GM12878 (cell line): Measurements from ENCODE around the gene CAPN14. TPM values are rescaled to one million over a fixed set of nuclear protein-coding genes. Genes with fewer than 3 reads are reported as not detected.
A peak's percentile ranks its signal among the peaks of the same experiment; 100 is the strongest.

Experiments used
- CBX5 ChIP-seq: sonication (generic); IDR thresholded peaks from 2 replicates; pipeline ENCODE4 v1.6.1; 2016; ENCODE audit warnings: low read depth, moderate library complexity, mild to moderate bottlenecking, inconsistent platforms
- ESRRA ChIP-seq: IDR thresholded peaks from 2 replicates; pipeline ENCODE4 v1.6.1; 2012; ENCODE audit warnings: mild to moderate bottlenecking, low read length, improper control_type of control experiment
- ETV6 ChIP-seq, 2 experiments: fragments of 450-650 bp in 1 of 2; IDR thresholded peaks in 1 of 2; conservative IDR thresholded peaks in 1 of 2; 2 replicates each; pipeline ENCODE4 v1.6.1; 2014; ENCODE audit warnings: antibody characterized with exemption in 1 of 2, borderline replicate concordance in 1 of 2, low read depth in 1 of 2, mild to moderate bottlenecking in 1 of 2, moderate library complexity in 1 of 2
- FOXK2 ChIP-seq: fragments of 450-650 bp; IDR thresholded peaks from 2 replicates; pipeline ENCODE4 v1.6.1; 2017; ENCODE audit warnings: mild to moderate bottlenecking, moderate library complexity
- IRF4 ChIP-seq: IDR thresholded peaks from 2 replicates; pipeline ENCODE4 v1.6.1; 2011; ENCODE audit warnings: low read depth, low read length
- KLF5 ChIP-seq: fragments of 450-650 bp; IDR thresholded peaks from 2 replicates; pipeline ENCODE4 v1.6.1; 2014; ENCODE audit warnings: mild to moderate bottlenecking; ENCODE audit not compliant: partially characterized antibody
- LARP7 ChIP-seq: fragments of 450-650 bp; IDR thresholded peaks from 2 replicates; pipeline ENCODE4 v1.6.1; 2017; ENCODE audit warnings: mild to moderate bottlenecking
- MYB ChIP-seq: fragments of 150-350 bp; IDR thresholded peaks from 2 replicates; pipeline ENCODE4 v1.6.1; 2014; ENCODE audit warnings: mild to moderate bottlenecking, low read depth, low read length, borderline replicate concordance
- NR2C1 ChIP-seq: fragments of 450-650 bp; IDR thresholded peaks from 2 replicates; pipeline ENCODE4 v1.6.1; 2017; ENCODE audit warnings: antibody characterized with exemption, mild to moderate bottlenecking, moderate library complexity
- POLR2AphosphoS2 ChIP-seq: IDR thresholded peaks from 2 replicates; pipeline ENCODE4 v1.6.1; 2011; ENCODE audit warnings: low read depth, mild to moderate bottlenecking, low read length, improper control_type of control experiment, moderate library complexity
- POU2F2 ChIP-seq: IDR thresholded peaks from 3 replicates; pipeline ENCODE4 v1.6.1; 2011; ENCODE audit warnings: low read depth, mild to moderate bottlenecking, low read length, borderline replicate concordance
- RUNX3 ChIP-seq: IDR thresholded peaks from 2 replicates; pipeline ENCODE4 v1.6.1; 2012; ENCODE audit warnings: low read length, inconsistent platforms
- SREBF2 ChIP-seq: IDR thresholded peaks from 2 replicates; pipeline ENCODE4 v1.6.1; 2012; ENCODE audit warnings: mild to moderate bottlenecking, low read length
- TAF1 ChIP-seq: IDR thresholded peaks from 2 replicates; pipeline ENCODE4 v1.6.1; 2011; ENCODE audit warnings: mild to moderate bottlenecking, low read depth, low read length, borderline replicate concordance
- ZNF592 ChIP-seq: fragments of 450-650 bp; IDR thresholded peaks from 2 replicates; pipeline ENCODE4 v1.6.1; 2017; ENCODE audit warnings: mild to moderate bottlenecking, moderate library complexity
- ZZZ3 ChIP-seq: IDR thresholded peaks from 2 replicates; pipeline ENCODE4 v1.6.1; 2011; ENCODE audit warnings: low read depth; ENCODE audit not compliant: control insufficient read depth, insufficient read length
- polyA plus RNA-seq, 11 experiments: library from polyadenylated mRNA; depleted of rRNA in 4 of 11; unstranded in 6 of 11; stranded (reverse) in 5 of 11; fragments of >200 nt; fragmentation: Nextera tagmentation in 4 of 11; fragmentation: Illumina TruSeq in 1 of 11; extraction: Ambion mirVana in 4 of 11; extraction: Trizol in 1 of 11; gene quantifications; 1 replicate in 1 of 11; 2 replicates in 10 of 11; pipeline versions ENCODE4 v1.2.1 to v1.2.3, GENCODE V29; 2011 to 2016; ENCODE audit warnings: inconsistent platforms in 2 of 11, missing spikeins in 2 of 11, low read depth in 1 of 11
- total RNA-seq, 4 experiments: library from RNA; depleted of rRNA in 3 of 4; stranded (reverse); fragments of >200 nt in 3 of 4; fragmentation: Illumina TruSeq in 1 of 4; extraction: Trizol in 1 of 4; gene quantifications; 2 replicates each; pipeline versions ENCODE4 v1.2.1 to v1.2.3, GENCODE V29; 2013 to 2021
- TF ChIP-seq, protein P1 (sequence below): IDR thresholded peaks from 2 replicates; pipeline ENCODE4 v1.6.1; 2011; ENCODE audit warnings: borderline replicate concordance, low read depth, mild to moderate bottlenecking, moderate library complexity, low read length; ENCODE audit not compliant: insufficient read depth, poor library complexity, severe bottlenecking
- TF ChIP-seq, protein P2 (sequence below): IDR thresholded peaks from 2 replicates; pipeline ENCODE4 v1.6.1; 2012; ENCODE audit warnings: mild to moderate bottlenecking, low read depth, low read length
- TF ChIP-seq, protein P3 (sequence below): fragments of 450-650 bp; IDR thresholded peaks from 2 replicates; pipeline ENCODE4 v1.6.1; 2017; ENCODE audit warnings: borderline replicate concordance

The CAPN14 gene
- total and polyA plus RNA-seq, 10 of the 15 experiments (the other 5 are each of a cell fraction or from before 2014, with no cell fraction given): 0.08 to 1.5 (median 1.1) TPM

GRCh38 chr2:31219131-31219969 lies 2.0 kb upstream of the CAPN14 start (continued):
- TF ChIP-seq ZNF592: no peak
- TF ChIP-seq NR2C1: no peak
- no peak for TF ChIP-seq CBX5
- TF ChIP-seq ETV6 (conservative IDR thresholded peaks at IDR 0.05 in 1 of 2, IDR thresholded peaks at IDR 0.05 in 1 of 2; ENCODE audit: borderline replicate concordance in 1 of 2, low read depth in 1 of 2): peak in 1 of 2 experiments; percentile 54; a peak in 1 of 4 replicates
- TF ChIP-seq, protein P1, sequence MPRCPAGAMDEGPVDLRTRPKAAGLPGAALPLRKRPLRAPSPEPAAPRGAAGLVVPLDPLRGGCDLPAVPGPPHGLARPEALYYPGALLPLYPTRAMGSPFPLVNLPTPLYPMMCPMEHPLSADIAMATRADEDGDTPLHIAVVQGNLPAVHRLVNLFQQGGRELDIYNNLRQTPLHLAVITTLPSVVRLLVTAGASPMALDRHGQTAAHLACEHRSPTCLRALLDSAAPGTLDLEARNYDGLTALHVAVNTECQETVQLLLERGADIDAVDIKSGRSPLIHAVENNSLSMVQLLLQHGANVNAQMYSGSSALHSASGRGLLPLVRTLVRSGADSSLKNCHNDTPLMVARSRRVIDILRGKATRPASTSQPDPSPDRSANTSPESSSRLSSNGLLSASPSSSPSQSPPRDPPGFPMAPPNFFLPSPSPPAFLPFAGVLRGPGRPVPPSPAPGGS: peak; percentile 26
- TF ChIP-seq ZZZ3: no peak
- TF ChIP-seq, protein P2, sequence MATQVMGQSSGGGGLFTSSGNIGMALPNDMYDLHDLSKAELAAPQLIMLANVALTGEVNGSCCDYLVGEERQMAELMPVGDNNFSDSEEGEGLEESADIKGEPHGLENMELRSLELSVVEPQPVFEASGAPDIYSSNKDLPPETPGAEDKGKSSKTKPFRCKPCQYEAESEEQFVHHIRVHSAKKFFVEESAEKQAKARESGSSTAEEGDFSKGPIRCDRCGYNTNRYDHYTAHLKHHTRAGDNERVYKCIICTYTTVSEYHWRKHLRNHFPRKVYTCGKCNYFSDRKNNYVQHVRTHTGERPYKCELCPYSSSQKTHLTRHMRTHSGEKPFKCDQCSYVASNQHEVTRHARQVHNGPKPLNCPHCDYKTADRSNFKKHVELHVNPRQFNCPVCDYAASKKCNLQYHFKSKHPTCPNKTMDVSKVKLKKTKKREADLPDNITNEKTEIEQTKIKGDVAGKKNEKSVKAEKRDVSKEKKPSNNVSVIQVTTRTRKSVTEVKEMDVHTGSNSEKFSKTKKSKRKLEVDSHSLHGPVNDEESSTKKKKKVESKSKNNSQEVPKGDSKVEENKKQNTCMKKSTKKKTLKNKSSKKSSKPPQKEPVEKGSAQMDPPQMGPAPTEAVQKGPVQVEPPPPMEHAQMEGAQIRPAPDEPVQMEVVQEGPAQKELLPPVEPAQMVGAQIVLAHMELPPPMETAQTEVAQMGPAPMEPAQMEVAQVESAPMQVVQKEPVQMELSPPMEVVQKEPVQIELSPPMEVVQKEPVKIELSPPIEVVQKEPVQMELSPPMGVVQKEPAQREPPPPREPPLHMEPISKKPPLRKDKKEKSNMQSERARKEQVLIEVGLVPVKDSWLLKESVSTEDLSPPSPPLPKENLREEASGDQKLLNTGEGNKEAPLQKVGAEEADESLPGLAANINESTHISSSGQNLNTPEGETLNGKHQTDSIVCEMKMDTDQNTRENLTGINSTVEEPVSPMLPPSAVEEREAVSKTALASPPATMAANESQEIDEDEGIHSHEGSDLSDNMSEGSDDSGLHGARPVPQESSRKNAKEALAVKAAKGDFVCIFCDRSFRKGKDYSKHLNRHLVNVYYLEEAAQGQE: no peak
- TF ChIP-seq SREBF2: no peak
- TF ChIP-seq, protein P3, sequence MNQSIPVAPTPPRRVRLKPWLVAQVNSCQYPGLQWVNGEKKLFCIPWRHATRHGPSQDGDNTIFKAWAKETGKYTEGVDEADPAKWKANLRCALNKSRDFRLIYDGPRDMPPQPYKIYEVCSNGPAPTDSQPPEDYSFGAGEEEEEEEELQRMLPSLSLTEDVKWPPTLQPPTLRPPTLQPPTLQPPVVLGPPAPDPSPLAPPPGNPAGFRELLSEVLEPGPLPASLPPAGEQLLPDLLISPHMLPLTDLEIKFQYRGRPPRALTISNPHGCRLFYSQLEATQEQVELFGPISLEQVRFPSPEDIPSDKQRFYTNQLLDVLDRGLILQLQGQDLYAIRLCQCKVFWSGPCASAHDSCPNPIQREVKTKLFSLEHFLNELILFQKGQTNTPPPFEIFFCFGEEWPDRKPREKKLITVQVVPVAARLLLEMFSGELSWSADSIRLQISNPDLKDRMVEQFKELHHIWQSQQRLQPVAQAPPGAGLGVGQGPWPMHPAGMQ: no peak
- 0 out of 3 replicates have a peak, but pooled peaks have one; percentile 54 for TF ChIP-seq POU2F2
- peak; percentile 45; the same call in 1 of the 2 replicates for TF ChIP-seq IRF4
- TF ChIP-seq RUNX3: no peak; the same call in 1 of the 2 replicates
- no peak for TF ChIP-seq ESRRA
- no peak for TF ChIP-seq LARP7
- no peak for TF ChIP-seq TAF1
- no peak for TF ChIP-seq FOXK2
- TF ChIP-seq KLF5: no peak
- TF ChIP-seq MYB: no peak
- no peak for TF ChIP-seq POLR2AphosphoS2
